ENCODE measurements around the gene SYTL5.

The SYTL5 gene

DNA sequence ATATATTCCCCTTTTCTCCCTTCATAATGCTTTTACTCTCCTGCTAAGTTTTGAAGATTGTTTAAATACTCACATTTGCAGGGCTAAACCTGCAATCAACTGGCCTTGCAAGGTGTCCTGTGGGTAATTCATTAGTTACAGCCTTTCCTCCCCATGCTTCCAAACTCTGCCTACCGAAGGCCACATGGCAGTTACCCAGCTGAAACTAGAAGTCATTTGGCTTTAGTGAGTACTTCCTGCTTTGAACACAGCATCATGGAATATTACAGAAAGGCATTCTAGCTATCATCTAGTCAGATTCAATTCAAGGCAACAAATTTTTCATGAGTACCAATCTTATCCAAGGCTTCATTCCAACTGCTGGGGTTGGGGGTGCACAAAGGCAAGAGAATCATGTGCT is 158.7 kb downstream of the SYTL5 start:
- Histone ChIP-seq H2AFZ (ENCODE audit: insufficient read depth, low read length, poor library complexity) (no peak overlapping the region), H3K36me3 (ENCODE audit: control insufficient read depth in 1 of 2, insufficient read depth in 2 of 2, low read length in 2 of 2) (no peaks in the 10 kb centered on the region), H3K9ac (ENCODE audit: low read length) (no peak overlapping the region), H4K8ac (ENCODE audit: low read depth, low read length) (no peak overlapping the region), H3K23ac (ENCODE audit: low read length) (no peak overlapping the region), H3K27me3 (ENCODE audit: insufficient read depth, low read length) (no peaks in the 10 kb centered on the region), H3K9me3 (ENCODE audit: insufficient read depth, low read depth, low read length) (no peaks in the 10 kb centered on the region), H2AK5ac (ENCODE audit: low read length) (no peak overlapping the region), H3K4me3 (ENCODE audit: low read depth, low read length) (no peak overlapping the region), H4K91ac (ENCODE audit: low read depth, low read length) (no peak overlapping the region), H3K4me1 (ENCODE audit: control insufficient read depth in 1 of 2, insufficient read depth in 2 of 2, low read length in 2 of 2) (no peaks in the 10 kb centered on the region), H3K4me2 (ENCODE audit: low read length) (no peak overlapping the region), H3K79me2 (ENCODE audit: control insufficient read depth, insufficient read depth, low read length, poor library complexity) (no peaks in the 10 kb centered on the region), H4K12ac (ENCODE audit: low read depth, low read length) (no peak overlapping the region), H3K18ac (ENCODE audit: low read length) (no peak overlapping the region), H3K4ac (ENCODE audit: low read depth, low read length) (no peak overlapping the region), H3K79me1 (ENCODE audit: low read length) (no peaks in the 10 kb centered on the region), H3K14ac (ENCODE audit: low read length) (no peak overlapping the region), H2BK5ac (ENCODE audit: low read depth, low read length, poor library complexity) (no peak overlapping the region), H2BK120ac (ENCODE audit: insufficient read depth, low read length, poor library complexity) (no peak overlapping the region), H3K27ac (ENCODE audit: low read depth, low read length) (no peak overlapping the region), H2BK12ac (ENCODE audit: low read length) (no peak overlapping the region)
- DNase-seq, result no peak
- WGBS (ENCODE audit: extremely low coverage, insufficient coverage, insufficient read length), result no CpG with 5 or more reads among the region's 1 CpG

GRCh38 chrX:38166478-38167083 is 160.2 kb downstream of the SYTL5 start:
- no peak overlapping the region for H2AK5ac ChIP-seq (ENCODE audit: low read length)
- no peaks in the 10 kb centered on the region for H3K27me3 ChIP-seq (ENCODE audit: insufficient read depth, low read length)
- no peak overlapping the region for H3K4me3 ChIP-seq (ENCODE audit: low read depth, low read length)
- H3K4me1 ChIP-seq (ENCODE audit: control insufficient read depth in 1 of 2, insufficient read depth in 2 of 2, low read length in 2 of 2), result no peaks in the 10 kb centered on the region
- no peak overlapping the region for H3K23ac ChIP-seq (ENCODE audit: low read length)
- no peak overlapping the region for H3K4me2 ChIP-seq (ENCODE audit: low read length)
- no peaks in the 10 kb centered on the region for H3K79me1 ChIP-seq (ENCODE audit: low read length)
- peak in 1 of 2 donors; percentile 69 for DNase-seq
- no peaks in the 10 kb centered on the region for H3K9me3 ChIP-seq (ENCODE audit: insufficient read depth, low read depth, low read length)
- H3K27ac ChIP-seq (ENCODE audit: low read depth, low read length), result no peak overlapping the region
- no peak overlapping the region for H3K18ac ChIP-seq (ENCODE audit: low read length)
- H3K4ac ChIP-seq (ENCODE audit: low read depth, low read length), result no peak overlapping the region
- no peak overlapping the region for H2BK5ac ChIP-seq (ENCODE audit: low read depth, low read length, poor library complexity)
- no peaks in the 10 kb centered on the region for H3K36me3 ChIP-seq (ENCODE audit: control insufficient read depth in 1 of 2, insufficient read depth in 2 of 2, low read length in 2 of 2)
- no peak overlapping the region for H3K9ac ChIP-seq (ENCODE audit: low read length)
- no peak overlapping the region for H2AFZ ChIP-seq (ENCODE audit: insufficient read depth, low read length, poor library complexity)
- H4K8ac ChIP-seq (ENCODE audit: low read depth, low read length), result no peak overlapping the region
- H4K12ac ChIP-seq (ENCODE audit: low read depth, low read length), result no peak overlapping the region
- no CpG with 5 or more reads among the region's 2 CpGs for WGBS (ENCODE audit: extremely low coverage, insufficient coverage, insufficient read length)
- no peak overlapping the region for H4K91ac ChIP-seq (ENCODE audit: low read depth, low read length)
- no peak overlapping the region for H2BK12ac ChIP-seq (ENCODE audit: low read length)
- no peak overlapping the region for H2BK120ac ChIP-seq (ENCODE audit: insufficient read depth, low read length, poor library complexity)
- H3K14ac ChIP-seq (ENCODE audit: low read length), result no peak overlapping the region
- no peaks in the 10 kb centered on the region for H3K79me2 ChIP-seq (ENCODE audit: control insufficient read depth, insufficient read depth, low read length, poor library complexity)

DNA sequence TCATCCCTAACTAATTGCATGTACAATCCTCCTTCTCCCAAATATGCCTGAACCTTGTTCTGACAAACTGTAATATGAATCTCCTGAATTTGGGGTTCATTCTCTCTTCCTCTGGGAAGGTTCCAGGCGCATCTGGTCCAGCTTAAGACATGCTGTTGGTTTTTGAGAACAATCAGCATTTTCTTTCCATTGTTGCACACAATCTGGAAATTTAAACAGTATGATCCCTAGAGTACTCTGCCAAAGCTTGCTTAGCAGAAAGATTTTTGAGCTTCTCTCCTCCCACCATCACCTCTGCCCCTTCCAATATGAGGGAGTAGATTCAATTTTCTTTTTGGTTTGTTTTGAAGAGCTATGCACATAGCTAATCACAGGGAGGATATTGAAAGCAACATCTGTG is 164.2 kb downstream of the SYTL5 start:
- no peak overlapping the region for H4K91ac ChIP-seq (ENCODE audit: low read depth, low read length)

GRCh38 chrX:38172596-38172995 is 166.2 kb downstream of the SYTL5 start:
- Histone ChIP-seq H3K4me1 (ENCODE audit: control insufficient read depth in 1 of 2, insufficient read depth in 2 of 2, low read length in 2 of 2) (no peaks in the 10 kb centered on the region), H4K12ac (ENCODE audit: low read depth, low read length) (no peak overlapping the region), H3K23ac (ENCODE audit: low read length) (no peak overlapping the region), H3K79me1 (ENCODE audit: low read length) (no peaks in the 10 kb centered on the region), H3K4ac (ENCODE audit: low read depth, low read length) (no peak overlapping the region), H3K4me2 (ENCODE audit: low read length) (no peak overlapping the region), H3K4me3 (ENCODE audit: low read depth, low read length) (no peak overlapping the region), H3K27ac (ENCODE audit: low read depth, low read length) (no peak overlapping the region), H4K91ac (ENCODE audit: low read depth, low read length) (no peak overlapping the region), H3K9me3 (ENCODE audit: insufficient read depth, low read depth, low read length) (no peaks in the 10 kb centered on the region), H2AFZ (ENCODE audit: insufficient read depth, low read length, poor library complexity) (no peak overlapping the region), H3K36me3 (ENCODE audit: control insufficient read depth in 1 of 2, insufficient read depth in 2 of 2, low read length in 2 of 2) (no peaks in the 10 kb centered on the region), H2BK120ac (ENCODE audit: insufficient read depth, low read length, poor library complexity) (no peak overlapping the region), H3K14ac (ENCODE audit: low read length) (no peak overlapping the region), H3K79me2 (ENCODE audit: control insufficient read depth, insufficient read depth, low read length, poor library complexity) (no peaks in the 10 kb centered on the region), H3K18ac (ENCODE audit: low read length) (no peak overlapping the region), H2BK12ac (ENCODE audit: low read length) (no peak overlapping the region), H2AK5ac (ENCODE audit: low read length) (no peak overlapping the region), H4K8ac (ENCODE audit: low read depth, low read length) (no peak overlapping the region), H2BK5ac (ENCODE audit: low read depth, low read length, poor library complexity) (no peak overlapping the region), H3K9ac (ENCODE audit: low read length) (no peak overlapping the region), H3K27me3 (ENCODE audit: insufficient read depth, low read length) (no peaks in the 10 kb centered on the region)
- WGBS (ENCODE audit: extremely low coverage, insufficient coverage, insufficient read length), result no CpG with 5 or more reads among the region's 3 CpGs
- peak; percentile 24 to 71 for DNase-seq

More for the DNA sequence above, 164.2 kb downstream of the SYTL5 start:
- no peak overlapping the region for H4K8ac ChIP-seq (ENCODE audit: low read depth, low read length)
- H3K14ac ChIP-seq (ENCODE audit: low read length), result no peak overlapping the region
- H2AFZ ChIP-seq (ENCODE audit: insufficient read depth, low read length, poor library complexity), result no peak overlapping the region
- no peak overlapping the region for H2AK5ac ChIP-seq (ENCODE audit: low read length)
- no peak for DNase-seq
- H4K12ac ChIP-seq (ENCODE audit: low read depth, low read length), result no peak overlapping the region
- no peak overlapping the region for H2BK5ac ChIP-seq (ENCODE audit: low read depth, low read length, poor library complexity)
- no peak overlapping the region for H3K4me2 ChIP-seq (ENCODE audit: low read length)
- H3K9me3 ChIP-seq (ENCODE audit: insufficient read depth, low read depth, low read length), result no peaks in the 10 kb centered on the region
- H3K23ac ChIP-seq (ENCODE audit: low read length), result no peak overlapping the region
- H3K4ac ChIP-seq (ENCODE audit: low read depth, low read length), result no peak overlapping the region
- H3K9ac ChIP-seq (ENCODE audit: low read length), result no peak overlapping the region
- no peaks in the 10 kb centered on the region for H3K79me2 ChIP-seq (ENCODE audit: control insufficient read depth, insufficient read depth, low read length, poor library complexity)
- H2BK12ac ChIP-seq (ENCODE audit: low read length), result no peak overlapping the region
- H3K4me3 ChIP-seq (ENCODE audit: low read depth, low read length), result no peak overlapping the region
- no CpG with 5 or more reads among the region's 1 CpG for WGBS (ENCODE audit: extremely low coverage, insufficient coverage, insufficient read length)
- no peaks in the 10 kb centered on the region for H3K4me1 ChIP-seq (ENCODE audit: control insufficient read depth in 1 of 2, insufficient read depth in 2 of 2, low read length in 2 of 2)
- no peak overlapping the region for H2BK120ac ChIP-seq (ENCODE audit: insufficient read depth, low read length, poor library complexity)
- H3K27me3 ChIP-seq (ENCODE audit: insufficient read depth, low read length), result no peaks in the 10 kb centered on the region
- no peak overlapping the region for H3K18ac ChIP-seq (ENCODE audit: low read length)
- no peaks in the 10 kb centered on the region for H3K79me1 ChIP-seq (ENCODE audit: low read length)
- H3K27ac ChIP-seq (ENCODE audit: low read depth, low read length), result no peak overlapping the region
- no peaks in the 10 kb centered on the region for H3K36me3 ChIP-seq (ENCODE audit: control insufficient read depth in 1 of 2, insufficient read depth in 2 of 2, low read length in 2 of 2)

All from trophoblast cell (in vitro differentiated cells and primary cell).